8988T (cell line): ENCODE results near the gene CES4A.
"Not testable (repeated sequence)": the region's sequence is repeated elsewhere in the genome, so short reads cannot be mapped to it uniquely, and the experiment has no call there.

Experiments used
- DNase-seq: peaks from one replicate; pipeline ENCODE4 v3.0.0; 2011

Gene CES4A

GRCh38 chr16:66988197-66988788 lies at the start of gene CES4A:
Gene CES4A, plus strand, starts transcription at chr16:66988589. Its CDS starts 184 bp downstream, at chr16:66988773.
- DNase-seq: no peak

GRCh38 chr16:66939366-66939765 lies 49.0 kb upstream of the CES4A start:
- DNase-seq: no peak

GRCh38 chr16:66940236-66940635 lies 48.2 kb upstream of the CES4A start:
- DNase-seq: no peak

GRCh38 chr16:66942981-66943380 lies 45.4 kb upstream of the CES4A start:
- DNase-seq: no peak

- DNase-seq: no peak
Observed at GRCh38 chr16:66943426-66944053, 44.8 kb upstream of the CES4A start.

- no peak for DNase-seq
Observed at GRCh38 chr16:66944054-66944441, 44.3 kb upstream of the CES4A start.

GRCh38 chr16:66944971-66945370 lies 43.4 kb upstream of the CES4A start:
- DNase-seq: not testable (repeated sequence)

- DNase-seq: no peak
Observed at GRCh38 chr16:66945939-66946338, 42.5 kb upstream of the CES4A start.

- DNase-seq: no peak
Observed at GRCh38 chr16:66946541-66946940, 41.8 kb upstream of the CES4A start.

GRCh38 chr16:66946974-66947301 lies 41.5 kb upstream of the CES4A start:
- no peak for DNase-seq

- peak; percentile 80 for DNase-seq
Observed at GRCh38 chr16:66947302-66948065, 40.9 kb upstream of the CES4A start.

GRCh38 chr16:66948134-66948836 lies 40.1 kb upstream of the CES4A start:
- DNase-seq: no peak

- DNase-seq: no peak
Observed at GRCh38 chr16:66948837-66949225, 39.6 kb upstream of the CES4A start.

GRCh38 chr16:66949472-66949871 lies 38.9 kb upstream of the CES4A start:
- DNase-seq: no peak

GRCh38 chr16:66950437-66950836 lies 38.0 kb upstream of the CES4A start:
- DNase-seq: no peak

- no peak for DNase-seq
Observed at GRCh38 chr16:66950971-66951790, 37.2 kb upstream of the CES4A start.

GRCh38 chr16:66952430-66953110 lies 35.8 kb upstream of the CES4A start:
- no peak for DNase-seq

GRCh38 chr16:66953462-66954096 lies 34.8 kb upstream of the CES4A start:
- DNase-seq: no peak

GRCh38 chr16:66954097-66954659 lies 34.2 kb upstream of the CES4A start:
- DNase-seq: peak; percentile 80

- DNase-seq: not testable (repeated sequence)
Observed at GRCh38 chr16:66955363-66956153, 32.8 kb upstream of the CES4A start.

- not testable (repeated sequence) for DNase-seq
Observed at GRCh38 chr16:66956154-66956457, 32.3 kb upstream of the CES4A start.
